Measurements from ENCODE around the gene ANKRD11.
"Not testable (repeated sequence)": the region's sequence is repeated elsewhere in the genome, so short reads cannot be mapped to it uniquely, and the experiment has no call there.

Gene ANKRD11

GRCh38 chr16:89448656-89449055 lies 41.7 kb downstream of the ANKRD11 start:
- DNase-seq = no peak

DNA sequence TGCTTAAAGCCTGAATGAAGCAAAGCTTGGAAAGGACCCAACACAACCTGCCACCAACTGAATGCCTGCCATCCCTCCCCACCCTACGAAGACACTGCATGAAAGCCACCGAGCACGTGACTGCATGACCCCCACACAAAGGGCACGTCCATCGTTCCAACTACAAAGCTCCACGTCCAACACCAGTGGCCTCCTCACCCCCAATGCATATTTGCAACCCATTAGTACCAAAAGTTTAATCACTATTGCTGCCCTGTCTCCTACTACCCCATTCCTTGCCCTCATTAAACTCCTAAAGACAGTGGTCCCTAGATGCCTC lies 43.4 kb downstream of the ANKRD11 start:
- DNase-seq = no peak

DNA sequence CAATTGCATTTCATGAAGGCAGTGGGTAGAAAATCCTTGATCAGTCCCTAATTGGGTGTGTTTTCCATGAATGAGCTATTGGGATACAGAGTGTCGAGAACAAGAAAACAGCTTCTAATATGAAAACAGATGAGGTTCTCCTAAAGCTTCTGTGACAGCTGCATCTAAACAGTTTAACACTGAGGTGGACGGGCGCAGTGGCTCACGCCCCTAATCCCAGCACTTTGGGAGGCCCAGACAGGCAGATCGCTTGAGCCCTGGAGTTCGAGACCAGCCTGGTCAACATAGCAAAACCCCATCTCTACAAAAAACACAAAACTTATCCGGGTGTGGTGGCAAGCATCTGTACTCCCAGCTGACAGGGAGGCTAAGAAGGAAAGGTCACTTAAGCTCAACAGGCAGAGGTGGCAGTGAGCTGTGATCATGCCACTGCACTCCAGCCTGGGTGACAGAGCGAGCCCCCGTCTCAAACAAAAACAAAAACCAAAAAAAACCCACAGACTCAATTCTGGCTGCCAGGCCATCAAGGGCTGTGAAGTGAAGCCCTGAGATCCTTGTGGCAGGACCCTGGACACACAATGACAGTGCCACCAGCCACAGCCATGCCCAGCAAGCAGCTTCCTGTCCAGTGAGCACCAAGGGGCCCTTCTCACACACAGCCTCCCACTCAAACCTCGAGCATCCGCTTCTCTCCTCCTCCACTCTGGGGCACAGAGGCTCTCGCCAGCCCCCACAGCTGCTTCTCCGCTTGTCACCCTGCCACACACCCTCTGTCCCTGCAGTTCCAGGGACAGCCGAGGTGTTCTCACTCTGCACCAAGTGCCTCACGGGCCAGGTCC lies 44.0 kb downstream of the ANKRD11 start:
- peak; percentile 45 for DNase-seq

DNA sequence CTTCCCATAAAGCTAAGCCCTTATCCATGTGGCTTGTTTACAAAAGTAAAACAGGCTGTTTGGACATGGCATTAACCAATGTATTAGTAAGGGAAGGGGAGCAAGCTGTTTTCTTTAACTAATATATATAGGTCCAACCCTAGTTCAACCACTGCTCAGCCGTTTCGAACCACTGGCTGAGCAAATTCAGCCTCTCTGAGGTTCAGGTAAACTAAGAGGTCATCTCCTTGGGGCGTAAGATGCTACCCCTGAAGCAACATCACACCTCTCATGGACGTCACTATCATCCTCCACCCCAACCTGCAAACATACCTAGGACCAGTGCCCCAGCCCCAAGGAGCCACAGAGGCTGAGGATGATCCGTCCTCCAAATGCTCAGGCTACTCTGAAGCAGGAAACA lies 45.2 kb downstream of the ANKRD11 start:
- no peak for DNase-seq

GRCh38 chr16:89444728-89445127 lies 45.6 kb downstream of the ANKRD11 start:
- DNase-seq = no peak

- no peak for DNase-seq
Measured at GRCh38 chr16:89444151-89444723, 46.1 kb downstream of the ANKRD11 start.

DNA sequence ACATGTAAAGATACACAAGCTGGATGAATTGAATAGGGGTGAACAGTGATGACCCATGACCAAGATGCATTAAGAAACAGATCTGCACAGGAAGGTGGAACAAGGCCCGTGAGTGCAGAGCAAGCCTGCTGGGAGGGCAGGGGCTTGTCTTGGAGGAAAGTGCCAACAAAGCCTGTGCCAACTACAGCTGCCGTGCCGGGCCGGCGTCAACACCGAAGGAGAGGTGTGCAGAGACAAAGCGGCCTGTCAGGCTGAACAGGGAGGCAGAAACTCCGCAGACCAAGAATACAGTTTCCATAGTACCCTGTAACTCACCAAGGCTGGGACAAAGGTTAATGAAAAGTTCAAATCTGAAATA lies 46.7 kb downstream of the ANKRD11 start:
- no peak for DNase-seq

DNA sequence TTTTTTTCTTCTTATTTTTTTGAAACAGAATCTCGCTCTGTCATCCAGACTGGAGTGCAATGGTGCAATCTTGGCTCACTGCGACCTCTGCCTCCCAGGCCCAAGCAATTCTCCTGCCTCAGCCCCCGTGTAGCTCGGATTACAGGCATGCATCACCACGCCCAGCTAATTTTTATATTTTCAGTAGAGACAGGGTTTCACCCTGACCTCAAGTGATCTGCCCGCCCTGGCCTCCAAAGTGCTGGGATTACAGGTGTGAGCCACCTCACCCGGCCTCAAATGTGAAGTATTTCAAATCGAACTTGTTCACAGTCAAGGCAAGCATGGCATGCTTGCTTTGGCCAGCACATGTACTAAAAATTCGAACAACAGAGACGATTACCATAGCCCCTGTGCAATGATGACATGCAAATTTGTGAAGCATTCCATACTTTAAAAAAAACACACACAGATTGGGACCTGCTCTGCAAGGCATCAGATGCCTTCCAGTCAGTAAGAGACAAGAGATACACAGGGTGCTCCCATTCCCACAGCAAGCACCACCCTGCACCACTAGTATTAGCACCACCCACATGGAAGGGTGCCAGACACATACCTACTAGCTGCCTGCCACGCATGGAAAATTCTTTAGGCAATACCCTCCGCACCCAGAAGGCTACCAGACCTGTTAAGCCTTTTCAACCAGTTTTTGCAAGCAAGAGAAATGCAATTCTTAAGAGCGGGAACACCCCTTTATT lies 47.2 kb downstream of the ANKRD11 start:
- no peak for DNase-seq

GRCh38 chr16:89442588-89442987 lies 47.8 kb downstream of the ANKRD11 start:
- no peak for DNase-seq

GRCh38 chr16:89439659-89440058 lies 50.7 kb downstream of the ANKRD11 start:
- DNase-seq = no peak

DNA sequence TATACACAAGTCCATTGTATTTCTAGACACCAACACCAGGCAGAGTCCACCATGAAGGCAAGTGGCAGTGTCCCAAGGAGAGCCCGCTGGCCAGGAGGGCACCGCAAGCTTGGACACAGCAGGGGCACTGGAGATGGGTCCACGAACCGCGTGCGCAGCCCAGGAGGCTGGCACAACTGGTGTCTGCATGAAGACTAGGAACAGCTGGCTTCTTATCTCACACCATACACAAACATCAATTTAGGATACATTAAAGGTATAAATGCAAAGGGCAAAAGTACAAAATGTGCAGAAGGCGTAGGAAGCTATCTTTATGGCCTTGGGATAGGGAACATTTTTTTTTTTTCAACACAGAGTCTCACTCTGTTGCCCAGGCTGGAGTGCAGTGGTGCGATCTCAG lies 52.4 kb downstream of the ANKRD11 start:
- DNase-seq = no peak

GRCh38 chr16:89437251-89437987 lies 52.9 kb downstream of the ANKRD11 start:
- no peak for DNase-seq

DNA sequence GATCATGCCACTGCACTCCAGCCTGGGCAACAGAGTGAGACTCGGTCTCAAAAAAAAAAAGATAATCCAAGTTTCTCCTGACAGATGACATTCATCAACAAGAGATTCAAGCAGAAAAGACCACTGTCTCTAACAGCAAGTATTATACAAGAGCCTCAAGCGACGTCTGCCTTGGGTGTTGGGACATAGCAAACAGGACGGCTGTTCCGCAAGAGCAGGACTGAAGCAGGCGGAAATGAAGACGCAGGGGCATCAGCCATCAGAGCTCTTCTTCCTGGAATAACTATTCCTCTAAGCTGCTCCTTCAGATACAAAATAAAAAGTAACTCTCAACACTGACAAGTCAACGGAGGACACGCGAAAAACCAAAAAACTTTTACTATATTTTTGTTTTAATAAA lies 54.0 kb downstream of the ANKRD11 start:
- DNase-seq = no peak

DNA sequence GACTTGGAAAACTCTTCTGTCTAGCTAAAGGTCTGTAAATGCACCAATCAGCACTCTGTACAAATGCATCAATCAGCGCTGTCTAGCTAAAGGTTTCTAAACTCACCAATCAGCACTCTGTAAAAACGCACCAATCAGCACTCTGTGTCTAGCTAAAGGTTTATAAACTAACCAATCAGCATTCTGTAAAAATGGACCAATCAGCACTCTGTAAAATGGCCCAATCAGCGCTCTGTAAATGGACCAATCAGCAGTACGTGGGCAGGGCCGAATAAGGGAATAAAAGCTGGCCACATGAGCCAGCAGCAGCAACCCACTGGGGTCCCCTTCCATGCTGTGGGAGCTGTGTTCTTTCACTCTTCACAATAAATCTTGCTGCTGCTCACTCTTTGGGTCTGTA lies 55.3 kb downstream of the ANKRD11 start:
- DNase-seq = not testable (repeated sequence)

- peak; percentile 9 for DNase-seq
Measured at GRCh38 chr16:89434490-89434889, 55.9 kb downstream of the ANKRD11 start.

DNA sequence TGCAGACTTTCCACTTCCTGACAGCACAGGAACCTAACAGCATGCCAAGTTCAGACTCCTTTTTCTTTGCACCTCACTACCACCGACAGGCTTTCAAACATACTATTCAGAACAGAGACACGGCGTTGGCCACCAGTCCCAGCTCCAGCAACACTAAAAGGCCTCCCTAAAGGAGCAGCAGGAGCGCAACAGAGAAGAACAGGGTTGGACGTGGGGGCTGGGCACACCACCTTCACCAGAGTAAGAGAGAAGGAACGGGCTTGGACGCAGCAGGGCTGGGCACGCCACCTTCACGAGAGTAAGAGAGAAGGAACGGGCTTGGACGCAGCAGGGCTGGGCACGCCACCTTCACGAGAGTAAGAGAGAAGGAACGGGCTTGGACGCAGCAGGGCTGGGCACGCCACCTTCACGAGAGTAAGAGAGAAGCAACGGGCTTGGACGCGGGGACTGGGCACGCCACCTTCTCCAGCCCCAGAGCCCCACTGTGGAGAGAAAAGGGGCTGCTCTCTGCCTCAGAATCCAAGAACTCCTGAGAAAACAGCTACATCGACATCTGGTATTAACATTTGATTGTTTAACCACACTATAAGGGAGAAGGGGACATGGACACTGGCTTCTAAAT lies 56.9 kb downstream of the ANKRD11 start:
- DNase-seq = not testable (repeated sequence)

- no peak for DNase-seq
Measured at GRCh38 chr16:89431630-89432029, 58.7 kb downstream of the ANKRD11 start.

GRCh38 chr16:89431158-89431584 lies 59.2 kb downstream of the ANKRD11 start:
- no peak for DNase-seq

DNA sequence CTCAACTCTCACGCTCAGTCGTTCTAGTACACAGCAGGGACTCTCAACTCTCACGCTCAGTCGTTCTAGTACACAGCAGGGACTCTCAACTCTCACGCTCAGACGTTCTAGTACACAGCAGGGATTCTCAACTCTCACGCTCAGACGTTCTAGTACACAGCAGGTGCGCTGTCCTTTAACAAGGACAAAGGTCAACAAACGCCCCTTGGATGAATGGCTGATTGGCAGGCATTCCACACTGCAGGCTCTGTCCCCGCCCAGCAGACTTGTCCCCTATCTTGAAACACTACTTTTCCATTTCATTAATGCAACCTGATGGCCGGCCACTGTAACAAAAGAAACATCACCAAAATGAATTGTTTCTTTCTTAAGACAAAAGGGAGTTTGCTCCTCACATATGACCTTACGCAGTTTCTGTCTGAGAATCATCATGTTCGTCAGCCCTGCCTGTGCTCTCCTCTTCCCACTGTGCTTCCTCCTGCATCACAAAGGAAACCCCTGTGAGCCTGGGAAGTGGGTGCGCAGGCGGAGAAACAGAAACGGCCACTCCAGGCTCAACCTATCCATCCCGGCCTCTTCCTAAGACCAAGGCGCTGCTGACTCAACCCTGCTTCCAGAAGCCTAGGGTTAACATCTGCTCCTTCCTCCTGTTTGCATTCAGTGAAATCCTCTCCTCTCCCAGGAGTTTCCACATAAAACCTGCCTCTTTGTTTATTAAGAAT lies 59.8 kb downstream of the ANKRD11 start:
- no peak for DNase-seq

DNA sequence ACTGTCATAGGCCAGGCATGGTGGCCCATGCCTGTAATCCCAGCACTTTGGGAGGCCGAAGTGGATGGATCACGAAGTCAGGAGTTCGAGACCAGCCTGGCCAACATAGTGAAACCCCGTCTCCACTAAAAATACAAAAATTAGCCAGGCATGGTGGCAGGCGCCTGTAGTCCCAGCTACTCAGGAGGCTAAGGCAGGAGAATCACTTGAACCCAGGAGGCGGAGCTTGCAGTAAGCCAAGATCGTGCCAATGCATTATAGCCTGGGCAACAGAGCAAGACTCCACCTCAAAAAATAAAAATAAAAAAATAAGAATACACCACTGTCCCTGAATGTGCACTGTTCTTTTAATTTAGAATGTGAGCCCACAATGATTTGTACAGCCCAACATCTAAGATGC lies 61.8 kb downstream of the ANKRD11 start:
- DNase-seq = not testable (repeated sequence)

DNA sequence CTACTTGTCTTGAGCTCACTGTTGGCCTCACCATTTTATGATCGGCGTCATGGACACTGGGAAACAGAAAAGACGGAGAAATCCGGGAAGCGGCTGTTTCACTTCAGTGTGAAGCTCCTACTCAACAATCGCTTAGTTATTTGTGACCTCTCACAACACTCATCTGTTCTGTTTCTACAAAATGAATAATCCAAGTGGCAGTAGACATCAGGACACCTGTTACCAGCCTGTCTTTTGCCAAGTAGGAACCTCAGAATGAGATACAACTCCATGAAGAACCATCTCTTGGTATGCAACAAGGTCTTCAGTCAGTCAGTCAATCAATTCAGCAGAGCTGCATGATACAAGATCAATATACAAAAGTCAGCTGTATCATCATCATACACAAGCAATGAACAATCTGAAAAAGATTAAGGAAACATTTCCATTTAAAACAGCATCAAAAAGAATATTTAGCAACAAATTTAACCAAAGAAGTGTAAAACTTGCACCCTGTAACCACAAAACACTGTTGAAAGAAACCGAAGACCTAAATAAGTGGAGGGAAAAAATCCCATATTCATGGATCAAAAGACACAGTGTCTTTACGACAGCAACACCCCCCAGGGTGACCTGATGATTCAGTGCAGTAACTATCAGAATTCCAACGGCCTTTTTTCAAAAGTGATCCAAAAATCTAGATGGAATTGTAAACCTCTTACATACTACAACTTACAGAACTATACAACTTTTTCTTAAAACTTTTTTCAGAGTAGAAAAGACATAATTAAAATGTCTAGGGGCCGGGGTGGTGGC lies 63.4 kb downstream of the ANKRD11 start:
- DNase-seq = no peak
